ENCODE measurements around the gene ZNF277.

ZNF277 gene

DNA sequence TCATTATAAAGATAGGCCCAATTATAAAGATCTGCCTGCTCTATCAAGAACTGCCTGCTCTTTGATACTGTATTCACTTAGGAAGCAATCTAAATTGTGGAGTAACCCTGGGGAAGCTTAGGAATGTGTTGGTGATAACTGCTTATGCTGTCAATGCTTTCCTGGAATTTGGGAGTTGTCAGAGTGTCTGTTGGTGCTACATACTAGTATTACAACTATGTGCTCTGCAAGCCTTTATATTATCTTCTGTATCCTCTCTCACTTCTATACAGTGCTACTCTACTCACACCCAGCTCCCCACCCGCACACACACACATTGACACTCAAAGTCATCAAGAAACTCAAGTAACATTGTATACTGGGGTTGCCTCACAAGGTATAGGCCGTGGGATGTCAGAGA is 6.1 kb downstream of the ZNF277 start:
- H3K4me3 ChIP-seq (ENCODE audit: low read depth, low read length): no peak overlapping the region
- POLR2A ChIA-PET: interaction anchor here (0.6 kb wide), 1 partner anchor 346 kb away, joined by 3 read pairs; no protein-coding TSS in a partner anchor
- TF ChIP-seq, protein P1, sequence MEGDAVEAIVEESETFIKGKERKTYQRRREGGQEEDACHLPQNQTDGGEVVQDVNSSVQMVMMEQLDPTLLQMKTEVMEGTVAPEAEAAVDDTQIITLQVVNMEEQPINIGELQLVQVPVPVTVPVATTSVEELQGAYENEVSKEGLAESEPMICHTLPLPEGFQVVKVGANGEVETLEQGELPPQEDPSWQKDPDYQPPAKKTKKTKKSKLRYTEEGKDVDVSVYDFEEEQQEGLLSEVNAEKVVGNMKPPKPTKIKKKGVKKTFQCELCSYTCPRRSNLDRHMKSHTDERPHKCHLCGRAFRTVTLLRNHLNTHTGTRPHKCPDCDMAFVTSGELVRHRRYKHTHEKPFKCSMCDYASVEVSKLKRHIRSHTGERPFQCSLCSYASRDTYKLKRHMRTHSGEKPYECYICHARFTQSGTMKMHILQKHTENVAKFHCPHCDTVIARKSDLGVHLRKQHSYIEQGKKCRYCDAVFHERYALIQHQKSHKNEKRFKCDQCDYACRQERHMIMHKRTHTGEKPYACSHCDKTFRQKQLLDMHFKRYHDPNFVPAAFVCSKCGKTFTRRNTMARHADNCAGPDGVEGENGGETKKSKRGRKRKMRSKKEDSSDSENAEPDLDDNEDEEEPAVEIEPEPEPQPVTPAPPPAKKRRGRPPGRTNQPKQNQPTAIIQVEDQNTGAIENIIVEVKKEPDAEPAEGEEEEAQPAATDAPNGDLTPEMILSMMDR (IDR thresholded peaks at IDR 0.05; ENCODE audit: insufficient read depth, low read length, missing control alignments): no peak
- CTCF ChIA-PET: no interaction called here
- DNase-seq (ENCODE audit: low read depth, low spot score): no peak

GRCh38 chr7:112213735-112214134 is 7.2 kb downstream of the ZNF277 start:
- H3K4me3 ChIP-seq (ENCODE audit: low read depth, low read length): no peak overlapping the region
- CTCF ChIA-PET: interaction anchor here (0.8 to 1.0 kb wide), 2 partner anchors 11 to 17 kb away, joined by 3 read pairs; no protein-coding TSS in a partner anchor
- TF ChIP-seq, protein P1 (IDR thresholded peaks at IDR 0.05; ENCODE audit: insufficient read depth, low read length, missing control alignments): no peak
- no peak for DNase-seq (ENCODE audit: low read depth, low spot score)
- POLR2A ChIA-PET: no interaction called here

DNA sequence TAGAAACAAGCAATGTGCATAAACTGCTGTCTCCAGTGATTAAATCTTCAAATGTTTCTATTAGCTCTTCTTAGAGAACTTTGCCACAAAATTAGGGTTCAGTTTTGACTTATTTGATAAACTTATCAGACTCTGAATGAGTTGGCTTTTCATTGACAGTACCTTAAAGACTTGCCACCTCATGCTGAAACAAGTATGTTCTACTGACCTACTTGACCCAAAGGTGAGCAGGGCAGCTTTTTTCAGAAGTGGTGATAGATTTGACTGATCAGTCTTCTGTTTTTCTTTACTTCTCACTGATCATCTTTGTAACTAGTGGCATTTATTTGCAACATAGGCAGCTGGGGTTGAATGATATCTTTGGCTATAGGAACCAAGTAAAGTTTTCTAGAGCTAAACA is 7.8 kb downstream of the ZNF277 start:
- TF ChIP-seq, protein P1 (IDR thresholded peaks at IDR 0.05; ENCODE audit: insufficient read depth, low read length, missing control alignments): no peak
- no peak for DNase-seq (ENCODE audit: low read depth, low spot score)
- H3K4me3 ChIP-seq (ENCODE audit: low read depth, low read length): no peak overlapping the region
- POLR2A ChIA-PET: no interaction called here
- CTCF ChIA-PET: interaction anchor here (0.8 to 2.0 kb wide), 5 partner anchors 10 to 142 kb away, joined by 3 to 5 read pairs (median 3); no protein-coding TSS in a partner anchor

DNA sequence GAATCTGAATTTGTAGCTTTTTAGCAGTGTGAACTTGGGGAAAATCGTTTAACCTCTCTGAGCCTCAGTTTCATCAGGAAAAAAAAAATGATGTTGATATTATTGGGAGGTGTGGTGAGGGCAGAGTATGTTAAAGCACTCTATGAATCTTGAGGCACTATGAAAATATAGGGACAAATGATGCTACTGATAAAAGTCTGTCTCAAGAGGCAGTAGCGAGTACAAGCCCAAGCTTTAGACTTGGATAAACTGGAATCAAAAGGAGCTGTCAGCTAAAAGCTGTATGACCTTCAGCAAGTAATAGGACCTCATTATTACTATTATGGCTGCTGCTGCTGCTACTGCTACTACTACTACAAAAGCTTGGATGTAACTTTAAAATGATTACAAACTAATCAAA is 8.4 kb downstream of the ZNF277 start:
- ChIA-PET POLR2A (no interaction called here), CTCF (interaction anchor here (0.8 to 2.0 kb wide), 4 partner anchors 9 to 142 kb away, joined by 3 to 5 read pairs (median 3); no protein-coding TSS in a partner anchor)
- no peak for DNase-seq (ENCODE audit: low read depth, low spot score)
- TF ChIP-seq, protein P1 (IDR thresholded peaks at IDR 0.05; ENCODE audit: insufficient read depth, low read length, missing control alignments): no peak
- H3K4me3 ChIP-seq (ENCODE audit: low read depth, low read length): no peak overlapping the region

DNA sequence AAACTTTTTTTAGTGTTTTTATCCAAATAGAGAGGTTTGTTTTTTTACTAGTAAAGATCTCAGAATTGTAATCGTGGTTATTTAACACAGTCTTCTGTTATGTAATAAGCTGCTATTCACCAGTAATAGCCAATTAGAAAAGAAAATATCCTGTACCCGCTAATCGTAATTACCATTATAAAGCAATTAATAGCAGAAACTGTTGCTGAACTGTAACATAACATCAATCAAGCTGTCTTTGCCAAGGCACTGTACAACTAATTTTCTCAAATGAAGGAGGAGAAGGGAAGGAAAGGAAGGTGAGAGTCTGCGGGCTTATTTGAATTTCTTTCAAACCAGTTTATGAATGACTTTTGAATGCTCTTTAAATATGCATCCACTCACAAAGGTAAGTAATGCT is 9.3 kb downstream of the ZNF277 start:
- no peak for DNase-seq (ENCODE audit: low read depth, low spot score)
- TF ChIP-seq, protein P1 (IDR thresholded peaks at IDR 0.05; ENCODE audit: insufficient read depth, low read length, missing control alignments): no peak
- ChIA-PET CTCF (interaction anchor here (2.0 kb wide), 1 partner anchor 11 kb away, joined by 5 read pairs; no protein-coding TSS in a partner anchor), POLR2A (no interaction called here)
- H3K4me3 ChIP-seq (ENCODE audit: low read depth, low read length): no peak overlapping the region

DNA sequence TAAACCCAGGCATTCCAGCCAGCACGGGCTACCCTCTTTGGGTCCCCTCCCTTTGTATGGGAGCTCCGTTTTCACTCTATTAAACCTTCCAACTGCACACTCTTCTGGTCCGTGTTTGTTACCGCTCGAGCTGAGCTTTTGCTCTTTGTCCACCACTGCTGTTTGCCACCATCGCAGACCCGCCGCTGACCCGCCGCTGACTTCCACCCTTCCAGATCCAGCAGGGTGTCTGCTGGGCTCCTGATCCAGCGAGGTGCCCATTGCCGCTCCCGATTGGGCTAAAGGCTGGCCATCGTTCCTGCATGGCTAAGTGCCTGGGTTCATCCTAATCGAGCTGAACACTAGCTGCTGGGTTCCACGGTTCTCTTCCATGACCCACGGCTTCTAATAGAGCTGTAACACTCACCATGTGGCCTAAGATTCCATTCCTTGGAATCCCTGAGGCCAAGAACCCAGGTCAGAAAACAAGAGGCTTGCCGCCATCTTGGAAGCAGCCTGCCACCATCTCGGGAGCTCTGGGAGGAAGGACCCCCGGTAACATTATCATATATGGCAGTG is 14.5 kb downstream of the ZNF277 start:
- H3K4me3 ChIP-seq (ENCODE audit: low read depth, low read length): no peak overlapping the region
- ChIA-PET CTCF (no interaction called here), POLR2A (interaction anchor here (0.7 kb wide), 1 partner anchor 229 kb away, joined by 3 read pairs; the partner anchor contains the start of gene IFRD1)
- TF ChIP-seq, protein P1 (IDR thresholded peaks at IDR 0.05; ENCODE audit: insufficient read depth, low read length, missing control alignments): no peak
- no peak for DNase-seq (ENCODE audit: low read depth, low spot score)
